Activated T-cell treated with anti-CD3 and anti-CD28 coated beads for 24 hours (primary cell): ENCODE results near the gene HCN1.

Experiments used
- DNase-seq: peaks from one replicate; pipeline ENCODE4 v3.0.0-alpha.2; 2020; ENCODE audit warnings: low read depth

HCN1 gene

GRCh38 chr5:45696206-45696836, at the start of gene HCN1:
Gene HCN1, minus strand, starts transcription at chr5:45696380.
- peak; percentile 26 for DNase-seq

DNA sequence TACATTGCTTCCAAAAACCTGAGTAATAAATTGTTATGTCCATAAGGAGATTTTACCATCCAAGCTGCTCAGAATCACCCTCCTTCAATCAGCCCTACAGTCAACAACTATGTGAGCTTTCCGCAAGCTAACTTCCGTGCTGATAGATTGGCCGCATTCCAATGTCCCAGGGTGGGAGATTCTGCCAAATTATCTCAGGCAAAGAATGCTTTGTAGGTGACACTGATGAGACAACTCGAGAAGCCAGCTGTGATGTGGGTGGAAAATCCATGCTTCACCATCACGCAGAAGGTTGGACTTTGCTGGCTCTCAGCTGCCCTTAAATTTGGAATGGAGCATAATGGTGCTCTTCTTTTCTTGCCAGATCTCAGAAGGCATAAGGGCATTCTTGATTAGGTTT, 44.9 kb upstream of the HCN1 start:
- no peak for DNase-seq

DNA sequence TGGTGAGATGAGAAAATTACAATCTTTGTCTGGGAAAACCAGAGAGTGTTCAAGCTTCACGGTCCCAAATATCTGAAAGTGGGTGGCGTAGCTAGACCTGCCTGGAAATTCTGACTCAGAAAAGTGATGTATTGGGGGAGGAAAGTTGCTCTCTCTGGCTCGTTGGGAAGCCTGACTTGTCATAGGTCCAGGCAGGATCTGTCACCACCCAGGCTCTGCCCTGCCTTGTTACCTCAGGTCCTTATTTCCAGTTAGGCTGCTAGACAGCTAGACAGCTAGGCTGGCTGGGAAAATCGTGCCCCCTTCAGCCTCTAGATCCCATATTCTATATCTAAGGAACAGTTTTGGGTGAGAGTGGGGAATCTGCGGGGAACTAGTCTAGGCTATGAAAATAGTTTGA, 41.0 kb upstream of the HCN1 start:
- no peak for DNase-seq

- DNase-seq = no peak
Observed at GRCh38 chr5:45725537-45725936, 29.4 kb upstream of the HCN1 start.

- no peak for DNase-seq
Observed at GRCh38 chr5:45697201-45697600, 1.0 kb upstream of the HCN1 start.

DNA sequence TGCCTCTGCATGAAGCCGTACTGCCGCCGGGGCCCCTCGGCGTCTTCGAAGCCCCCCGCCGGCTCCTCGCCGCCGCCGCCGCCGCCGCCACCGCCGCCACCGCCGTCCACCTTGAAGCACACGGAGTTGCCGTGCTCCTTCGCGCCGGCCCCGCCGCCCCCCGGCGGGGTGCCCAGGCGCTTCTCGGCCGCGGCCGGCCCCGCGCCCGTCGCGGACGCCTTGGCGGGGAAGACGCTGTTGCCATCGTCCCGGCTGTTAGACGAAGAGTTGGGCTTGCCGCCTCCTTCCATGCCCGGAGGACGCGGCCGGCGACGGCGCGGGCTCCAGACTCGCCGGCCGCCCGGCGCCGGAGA, 400 bp downstream of the HCN1 start:
- DNase-seq = no peak

DNA sequence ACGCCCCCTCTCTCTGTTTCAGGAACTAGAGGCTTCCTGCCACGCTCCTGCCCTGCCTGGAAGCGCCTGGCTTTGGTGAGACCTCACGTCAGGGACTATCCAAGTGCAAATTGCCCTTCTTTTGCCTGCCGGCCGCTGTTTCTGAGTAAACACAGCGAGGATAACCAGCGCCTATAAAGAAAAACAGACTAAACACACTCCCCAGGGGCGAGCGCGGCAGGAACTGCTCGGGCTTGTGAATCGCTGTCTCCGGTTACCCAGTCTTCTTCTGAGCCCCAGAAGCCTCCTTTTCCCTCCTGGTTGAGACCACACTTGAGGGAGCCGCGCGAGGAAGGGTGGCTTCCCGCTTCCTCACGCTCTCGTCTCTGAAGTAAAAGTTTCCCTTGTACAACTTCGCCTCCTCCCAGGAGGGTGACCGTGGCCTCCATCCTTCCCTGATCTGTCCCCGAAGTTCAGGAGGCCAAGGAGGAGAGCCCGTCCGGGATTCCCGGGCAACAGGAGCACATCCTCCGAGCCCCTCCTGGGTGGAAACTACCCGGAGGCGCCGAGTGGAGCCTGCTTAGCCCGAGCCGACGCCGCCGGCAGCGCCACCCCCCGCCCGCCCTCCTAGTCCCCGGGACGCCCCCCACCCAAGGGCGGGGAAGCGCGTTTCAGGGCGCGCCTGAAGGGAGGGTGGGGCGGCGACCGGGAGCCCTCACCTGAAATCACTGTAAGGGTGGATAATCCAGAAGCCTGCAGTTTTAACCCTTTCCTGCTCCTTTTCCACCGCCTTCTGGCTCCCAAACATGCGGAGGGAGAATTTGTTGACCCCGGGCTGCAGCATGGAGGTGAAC, 993 bp downstream of the HCN1 start:
- DNase-seq = no peak

GRCh38 chr5:45694255-45694814, 1.8 kb downstream of the HCN1 start:
- no peak for DNase-seq

GRCh38 chr5:45692481-45692880, 3.7 kb downstream of the HCN1 start:
- DNase-seq = no peak

GRCh38 chr5:45691656-45692055, 4.5 kb downstream of the HCN1 start:
- no peak for DNase-seq

DNA sequence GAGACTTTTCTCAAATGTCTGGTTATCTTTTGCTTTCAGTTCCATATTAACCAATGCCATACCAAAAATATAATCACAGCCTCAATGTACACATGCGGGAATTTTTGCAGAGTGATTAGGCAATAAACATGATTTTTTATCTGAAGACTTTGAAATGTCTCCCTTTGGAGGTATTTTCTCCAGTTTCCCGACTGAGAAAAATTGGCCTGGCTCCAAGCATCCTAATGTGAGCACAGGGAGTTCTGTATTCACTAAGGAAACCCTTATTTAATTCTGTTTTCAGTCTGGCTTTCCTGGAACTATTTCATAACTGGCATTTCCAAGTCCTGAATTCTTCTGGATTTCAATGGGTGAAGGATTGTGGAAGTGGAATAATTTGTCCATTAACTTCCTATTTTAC, 8.5 kb downstream of the HCN1 start:
- DNase-seq = no peak

DNA sequence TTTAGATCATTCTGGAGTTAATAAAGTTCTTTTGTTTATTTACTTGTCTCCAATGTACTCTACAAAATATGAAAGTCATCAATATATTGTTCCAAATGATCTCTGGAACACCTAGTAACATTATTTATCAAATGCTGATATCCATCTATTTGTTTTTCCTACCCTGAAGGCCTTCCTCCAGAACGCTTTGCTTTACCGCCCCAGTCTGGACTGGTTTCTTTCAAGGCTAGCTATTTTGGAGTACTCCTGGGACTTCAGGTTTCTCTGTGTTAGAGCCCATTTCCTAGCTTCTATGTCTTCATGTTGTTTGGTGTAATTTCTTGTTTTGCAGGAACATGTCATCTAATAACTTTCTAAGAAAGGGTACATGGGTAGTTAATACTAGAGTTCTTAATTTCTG, 9.6 kb downstream of the HCN1 start:
- no peak for DNase-seq

DNA sequence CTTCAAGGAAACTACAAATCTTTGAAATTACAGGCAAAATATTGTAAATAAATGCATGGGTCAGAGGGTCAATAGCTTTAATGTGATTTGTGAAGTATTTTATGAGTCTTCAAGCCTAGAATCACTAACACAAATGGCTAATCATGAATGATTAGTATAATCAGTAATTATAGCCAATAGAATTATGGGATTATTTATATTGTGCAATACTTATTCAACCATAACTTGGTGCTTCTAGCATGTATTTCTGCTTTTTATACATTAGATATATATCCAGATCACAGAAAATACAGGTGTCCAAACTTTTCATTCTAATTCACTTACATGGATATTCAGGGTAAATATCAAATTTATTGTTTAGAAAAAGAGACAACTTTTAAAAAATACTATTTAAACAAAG, 12.1 kb downstream of the HCN1 start:
- no peak for DNase-seq

GRCh38 chr5:45680950-45681349, 15.2 kb downstream of the HCN1 start:
- no peak for DNase-seq

GRCh38 chr5:45677524-45677923, 18.7 kb downstream of the HCN1 start:
- DNase-seq = no peak

DNA sequence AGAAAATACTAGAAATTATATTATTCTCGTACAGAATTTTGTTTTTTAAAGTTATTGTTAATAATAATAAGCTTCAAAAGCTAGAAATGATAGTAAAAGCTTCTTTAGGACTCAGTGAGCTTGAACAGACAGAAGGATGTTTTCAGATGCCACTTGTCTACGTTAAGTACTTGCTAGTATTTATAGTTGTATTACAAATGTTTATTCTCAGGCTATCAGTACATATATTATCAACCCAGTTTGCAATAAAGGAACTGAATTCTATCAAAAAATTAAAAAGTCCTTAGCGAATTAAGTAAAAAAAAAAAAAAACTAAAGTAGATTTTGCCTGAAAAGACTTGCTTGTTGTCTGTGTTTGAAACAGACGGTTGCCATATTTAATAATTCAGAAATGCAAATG, 23.9 kb downstream of the HCN1 start:
- DNase-seq = no peak

GRCh38 chr5:45648744-45649143, 47.4 kb downstream of the HCN1 start:
- no peak for DNase-seq

DNA sequence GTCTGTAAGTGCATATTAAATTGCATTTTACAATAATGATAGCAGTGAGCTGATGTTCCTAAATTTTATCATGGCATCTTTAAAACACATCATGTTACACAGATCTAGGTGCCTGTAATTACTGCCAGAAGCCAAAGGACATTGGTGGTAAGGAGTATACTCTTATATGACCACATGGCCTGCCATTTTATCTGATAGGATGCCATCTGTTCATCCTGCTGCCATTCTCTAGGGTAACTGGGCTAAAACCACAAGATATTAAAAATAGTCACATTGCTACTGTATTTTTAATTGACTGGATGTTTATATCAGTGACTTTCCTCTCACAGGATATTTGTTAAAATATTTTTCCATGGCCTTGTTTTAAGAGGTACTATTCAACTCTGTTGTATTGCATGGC, 53.1 kb downstream of the HCN1 start:
- no peak for DNase-seq

DNA sequence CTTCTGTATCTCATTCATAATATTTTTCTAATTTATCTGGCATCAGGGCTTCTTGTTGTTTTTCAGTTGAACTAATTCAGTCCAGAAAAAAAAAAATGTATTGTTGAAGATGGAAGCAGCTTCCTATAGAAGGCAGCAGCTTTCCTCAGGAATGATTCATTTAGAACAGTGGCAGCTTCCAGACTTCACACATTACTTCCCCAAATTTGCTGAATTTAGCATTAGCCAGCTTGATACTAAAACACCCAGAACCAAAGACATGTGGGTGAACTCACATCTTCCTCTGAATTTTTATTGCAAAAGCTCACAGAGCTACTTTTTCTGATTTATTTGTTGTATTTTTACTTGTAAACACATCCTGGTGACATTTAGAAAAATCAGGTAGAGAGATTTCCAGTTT, 53.8 kb downstream of the HCN1 start:
- DNase-seq = no peak

DNA sequence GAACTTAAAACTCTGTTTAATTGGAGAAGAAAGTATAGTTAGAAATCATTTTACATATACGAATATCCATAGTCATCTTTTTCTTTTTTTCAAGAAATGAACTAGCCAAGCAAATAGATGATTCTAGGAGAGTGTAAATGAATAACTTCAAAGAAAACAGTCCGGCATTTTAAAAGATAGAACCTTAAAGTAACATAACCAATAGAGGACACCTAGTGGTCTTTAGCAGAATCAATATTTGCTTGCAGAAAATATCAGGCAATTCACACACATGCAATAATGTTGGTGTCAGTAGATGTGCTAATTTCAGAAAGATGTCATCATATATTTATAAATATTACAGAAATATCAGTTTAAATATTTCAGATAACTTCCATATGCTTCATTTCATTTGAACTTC, 57.1 kb downstream of the HCN1 start:
- DNase-seq = no peak

- DNase-seq = no peak
Observed at GRCh38 chr5:45627076-45627656, 69.0 kb downstream of the HCN1 start.

- no peak for DNase-seq
Observed at GRCh38 chr5:45623832-45624231, 72.3 kb downstream of the HCN1 start.

DNA sequence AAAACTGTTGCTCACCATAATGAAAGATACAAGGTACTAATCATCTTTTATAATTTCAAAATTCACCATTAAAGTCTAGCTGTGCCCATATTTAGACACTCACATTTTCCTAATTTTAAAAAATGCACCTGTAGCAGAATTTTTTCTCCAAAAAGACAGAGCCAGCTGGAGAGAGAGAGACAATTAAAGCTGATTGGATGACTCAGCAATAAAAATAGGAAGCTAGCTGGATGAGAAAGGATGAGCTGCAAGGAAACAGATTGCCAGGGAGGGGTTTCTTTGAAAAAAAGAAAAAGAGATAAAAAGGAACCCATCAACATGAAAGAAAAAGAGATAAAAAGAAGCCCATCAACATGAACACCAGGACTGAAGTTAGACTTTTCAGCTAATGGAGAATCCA, 73.8 kb downstream of the HCN1 start:
- no peak for DNase-seq
